GM19099 (cell line): ENCODE measurements around the gene KLHL30.

Source experiments
- POLR2A ChIP-seq: IDR thresholded peaks from 3 replicates; pipeline ENCODE4 v1.6.1; 2011; ENCODE audit warnings: low read depth; ENCODE audit not compliant: insufficient read length; ENCODE audit errors: extremely low read depth

KLHL30 gene

GRCh38 chr2:238131761-238132462 lies 6.6 kb upstream of the KLHL30 start:
- TF ChIP-seq POLR2A: no peak

DNA sequence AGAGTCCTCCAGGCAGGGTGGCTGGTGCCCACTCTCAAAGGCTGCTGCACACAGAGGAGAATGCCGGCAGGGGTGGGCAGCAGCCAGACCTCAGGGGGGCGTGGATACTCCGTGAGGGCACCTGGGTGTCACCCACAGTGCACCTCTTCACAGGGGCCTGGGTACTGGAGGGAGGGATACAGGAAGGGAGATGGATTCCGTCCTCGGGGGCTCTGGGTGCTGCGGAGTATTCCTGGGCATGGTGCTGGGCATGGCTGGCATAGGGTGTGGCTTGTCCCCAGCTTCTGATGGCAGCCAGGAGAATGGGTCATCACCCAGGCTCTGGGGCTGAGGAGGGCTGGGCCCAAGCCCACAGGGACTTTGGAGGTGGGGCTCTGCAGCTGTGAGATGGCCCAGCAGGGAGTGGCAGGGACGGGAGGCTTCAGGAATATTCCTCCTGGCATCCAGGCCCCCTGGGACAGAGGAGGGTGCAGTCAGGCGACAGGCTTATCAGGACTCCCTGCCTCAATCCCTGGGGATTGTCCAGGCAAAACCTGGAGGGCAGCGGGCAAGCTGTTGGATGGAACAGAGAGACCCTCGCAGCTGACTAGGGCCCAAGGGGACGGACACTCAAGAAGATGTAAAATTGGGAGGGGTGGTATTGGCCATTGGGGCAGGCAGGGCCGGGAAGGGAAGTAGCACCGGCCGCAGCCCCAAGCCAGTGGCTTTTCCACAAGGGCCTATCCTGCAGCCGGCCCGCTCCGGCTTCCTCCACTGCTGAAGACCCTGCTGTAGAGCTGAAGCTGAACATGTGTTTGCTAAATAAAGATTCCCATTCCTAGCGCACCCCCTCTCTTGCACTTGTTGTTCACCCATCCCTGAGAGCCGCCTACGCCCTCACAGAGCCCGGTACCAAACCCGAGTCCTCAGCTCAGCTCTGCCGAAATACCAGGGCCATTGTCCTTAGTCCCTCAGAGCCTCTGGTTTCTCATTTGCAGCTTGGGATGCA lies 5.7 kb upstream of the KLHL30 start:
- TF ChIP-seq POLR2A: no peak

- TF ChIP-seq POLR2A: no peak
Observed at GRCh38 chr2:238133499-238134392, 4.7 kb upstream of the KLHL30 start.

DNA sequence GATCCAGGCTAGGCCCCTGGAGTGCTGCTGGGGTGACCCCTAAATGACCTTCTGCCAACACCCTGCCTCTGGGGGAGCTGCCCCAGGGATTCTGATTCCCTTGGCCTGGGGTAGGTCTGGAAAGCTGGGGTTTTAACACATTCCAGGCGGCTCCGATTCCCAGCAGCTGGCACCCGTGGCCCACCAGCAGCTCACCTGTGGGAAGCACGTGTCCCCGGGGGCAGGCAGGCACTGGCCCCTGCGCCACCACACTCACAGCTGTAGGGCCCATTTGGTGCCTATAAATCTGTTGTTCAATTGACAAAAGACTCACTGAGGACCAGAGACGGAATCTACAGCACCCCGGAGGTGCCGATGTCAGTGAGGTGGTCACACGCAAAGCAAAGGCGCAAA lies 4.1 kb upstream of the KLHL30 start:
- TF ChIP-seq POLR2A: no peak

DNA sequence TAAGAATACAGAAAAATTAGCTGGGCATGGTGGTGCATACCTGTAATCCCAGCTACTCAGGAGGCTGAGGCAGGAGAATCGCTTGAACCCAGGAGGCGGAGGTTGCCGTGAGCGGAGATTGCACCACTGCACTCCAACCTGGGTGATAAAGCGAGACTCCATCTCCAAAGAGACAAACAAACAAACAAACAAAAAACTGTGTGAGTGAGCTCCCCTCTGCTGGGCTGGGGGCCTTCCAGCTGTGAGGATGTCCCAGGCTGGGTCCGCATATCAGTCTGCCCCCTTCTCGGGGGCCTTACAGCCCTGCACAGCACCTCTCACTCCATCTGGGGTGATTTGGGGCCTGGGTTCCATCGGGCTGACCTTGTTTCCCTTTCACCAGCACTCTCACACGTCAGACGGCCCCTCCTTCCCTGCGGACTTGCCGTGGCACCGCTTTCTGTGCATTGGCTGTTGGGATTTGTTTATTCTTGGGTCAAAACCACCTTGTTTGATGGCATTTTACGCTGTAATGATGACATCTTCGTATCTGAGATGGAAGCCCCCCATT lies 2.8 kb upstream of the KLHL30 start:
- TF ChIP-seq POLR2A: no peak

- no peak for TF ChIP-seq POLR2A
Observed at GRCh38 chr2:238136820-238137537, 1.5 kb upstream of the KLHL30 start.

DNA sequence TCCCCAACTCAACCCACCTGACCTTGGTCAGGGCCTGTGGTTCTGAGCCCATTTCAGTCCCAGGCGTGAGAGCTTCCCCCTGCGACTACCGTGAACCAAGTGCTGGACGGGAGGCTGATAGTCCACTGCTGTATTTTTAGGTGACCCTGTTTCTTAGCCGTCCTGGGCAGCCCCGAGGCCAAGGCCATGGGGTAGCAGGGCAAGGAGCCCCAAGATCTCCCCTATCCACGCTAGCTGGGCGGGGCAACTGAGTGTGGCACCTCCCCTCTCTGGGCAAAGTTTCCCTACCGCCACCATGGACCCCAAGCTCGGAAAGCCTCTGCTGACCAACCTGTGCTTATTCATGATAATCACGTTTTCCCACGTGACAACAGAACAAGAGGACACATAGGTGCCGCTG lies 583 bp upstream of the KLHL30 start:
- no peak for TF ChIP-seq POLR2A

DNA sequence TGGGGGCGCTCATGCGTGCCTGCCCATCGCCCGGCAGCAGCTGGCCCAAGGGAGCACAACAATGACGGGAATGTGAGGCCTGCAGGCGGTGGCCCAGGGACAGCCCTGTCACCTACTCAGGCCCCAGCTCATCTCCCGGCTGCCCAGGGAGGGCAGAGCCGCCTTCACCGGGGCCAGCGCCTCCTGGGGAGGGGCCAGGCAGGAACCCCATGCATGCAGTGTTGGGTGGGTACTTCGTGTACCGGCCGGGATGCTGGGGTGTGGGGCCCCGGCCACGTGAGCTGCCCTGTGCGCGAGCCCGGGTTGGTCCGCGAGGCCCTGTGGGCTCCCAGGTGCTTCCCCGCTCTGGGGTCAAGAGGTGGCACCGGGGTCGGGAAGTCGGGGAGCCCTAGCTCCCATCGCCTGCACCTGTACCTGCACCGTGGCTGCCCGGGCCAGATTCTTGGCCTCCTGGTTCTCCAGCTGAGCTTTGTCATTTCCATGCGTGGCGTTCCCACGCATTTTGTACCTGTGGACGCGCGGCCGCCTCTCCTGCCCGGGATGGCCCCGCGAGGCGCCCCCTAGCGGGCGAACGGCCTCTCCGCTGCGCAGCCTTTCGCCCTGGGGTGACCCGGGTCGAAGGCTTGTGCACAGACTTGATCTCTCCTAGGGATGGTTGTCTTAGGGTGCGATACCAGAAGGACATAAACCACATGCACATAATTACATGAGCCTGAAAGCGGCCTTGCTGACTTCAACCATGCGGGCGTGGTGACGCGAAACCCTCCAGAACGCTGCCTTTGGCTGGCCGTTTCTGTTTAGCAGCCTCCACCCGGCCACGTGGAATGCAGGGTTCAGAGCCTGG lies 950 bp downstream of the KLHL30 start:
- TF ChIP-seq POLR2A: no peak

- TF ChIP-seq POLR2A: no peak
Observed at GRCh38 chr2:238140040-238140439, 1.6 kb downstream of the KLHL30 start.

- no peak for TF ChIP-seq POLR2A
Observed at GRCh38 chr2:238140721-238141540, 2.5 kb downstream of the KLHL30 start.

- TF ChIP-seq POLR2A: no peak
Observed at GRCh38 chr2:238141541-238142318, 3.3 kb downstream of the KLHL30 start.
